GM18907 (cell line): Measurements from ENCODE around the gene CENPX.

Source experiments
- ATAC-seq: cut with Tn5 transposase; IDR thresholded peaks from one replicate; pipeline ENCODE4 v1.9.1; 2021; ENCODE audit warnings: mild to moderate bottlenecking, moderate library complexity; ENCODE audit not compliant: unreplicated experiment

Gene CENPX

DNA sequence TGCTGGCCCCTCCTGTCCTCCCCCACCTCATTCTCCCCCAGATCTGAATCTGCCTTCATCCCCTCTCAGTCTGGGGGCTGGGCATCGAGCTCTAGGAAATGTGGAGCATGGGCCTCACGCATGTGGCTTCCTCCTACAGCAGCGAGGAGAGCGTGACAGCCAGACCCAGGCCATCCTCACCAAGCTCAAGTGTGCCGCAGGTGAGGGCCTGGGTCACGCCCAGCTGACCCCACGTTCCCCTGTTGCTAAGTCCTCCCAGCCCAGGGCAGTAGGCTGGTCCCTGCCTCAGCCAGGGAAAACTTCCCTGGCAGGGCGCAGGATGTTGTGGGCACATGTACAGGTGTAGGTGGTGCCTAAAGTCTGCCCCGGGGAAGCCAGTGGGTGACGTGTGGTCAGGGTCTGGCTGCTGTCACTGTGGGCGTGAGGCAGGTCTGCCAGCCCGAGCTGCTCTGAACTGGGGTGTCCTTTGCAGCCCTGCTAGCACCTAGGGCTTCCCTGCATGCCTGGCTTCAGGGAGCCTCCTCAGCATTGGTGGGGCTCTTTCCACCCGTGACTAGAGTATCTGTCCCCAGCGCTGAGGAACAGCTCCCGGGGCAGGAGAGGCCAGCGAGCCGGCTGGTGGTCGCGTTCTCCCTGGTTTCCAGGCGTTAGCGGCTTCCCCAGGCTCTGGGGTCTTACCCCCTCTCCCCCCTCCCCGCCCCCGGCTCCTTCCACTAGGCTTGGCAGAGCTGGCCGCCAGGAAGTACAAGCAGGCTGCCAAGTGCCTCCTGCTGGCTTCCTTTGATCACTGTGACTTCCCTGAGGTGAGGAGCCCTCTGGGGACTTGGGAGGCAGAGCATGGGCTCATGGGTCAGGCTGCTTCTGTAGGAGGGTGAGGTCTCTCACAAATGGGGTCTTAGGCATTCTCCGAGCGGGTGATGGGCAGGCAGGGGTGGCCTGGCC is 32.6 kb upstream of the CENPX start:
- ATAC-seq, result no peak

DNA sequence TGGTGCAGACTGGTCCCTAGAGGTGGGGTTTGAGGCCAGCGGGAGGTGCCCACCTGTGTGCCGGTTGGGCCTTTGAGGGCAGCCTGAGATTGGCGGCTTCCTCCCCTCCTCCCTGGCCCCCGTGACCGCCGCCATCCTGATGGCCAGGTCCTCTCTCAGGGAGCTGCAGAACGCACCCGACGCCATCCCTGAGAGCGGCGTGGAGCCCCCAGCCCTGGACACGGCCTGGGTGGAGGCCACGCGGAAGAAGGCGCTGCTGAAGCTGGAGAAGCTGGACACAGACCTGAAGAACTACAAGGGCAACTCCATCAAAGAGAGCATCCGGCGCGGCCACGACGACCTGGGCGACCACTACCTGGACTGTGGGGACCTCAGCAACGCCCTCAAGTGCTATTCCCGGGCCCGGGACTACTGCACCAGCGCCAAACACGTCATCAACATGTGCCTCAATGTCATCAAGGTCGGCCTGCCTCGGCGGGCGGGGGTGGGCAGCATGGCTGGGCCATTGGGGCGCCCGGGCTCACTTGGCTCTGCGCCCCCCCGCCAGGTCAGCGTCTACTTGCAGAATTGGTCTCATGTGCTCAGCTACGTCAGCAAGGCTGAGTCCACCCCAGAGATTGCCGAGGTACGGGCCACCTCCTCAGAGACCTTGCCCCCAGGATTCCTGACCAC is 31.8 kb upstream of the CENPX start:
- no peak for ATAC-seq

GRCh38 chr17:82053556-82054263 is 31.0 kb upstream of the CENPX start:
- no peak for ATAC-seq

DNA sequence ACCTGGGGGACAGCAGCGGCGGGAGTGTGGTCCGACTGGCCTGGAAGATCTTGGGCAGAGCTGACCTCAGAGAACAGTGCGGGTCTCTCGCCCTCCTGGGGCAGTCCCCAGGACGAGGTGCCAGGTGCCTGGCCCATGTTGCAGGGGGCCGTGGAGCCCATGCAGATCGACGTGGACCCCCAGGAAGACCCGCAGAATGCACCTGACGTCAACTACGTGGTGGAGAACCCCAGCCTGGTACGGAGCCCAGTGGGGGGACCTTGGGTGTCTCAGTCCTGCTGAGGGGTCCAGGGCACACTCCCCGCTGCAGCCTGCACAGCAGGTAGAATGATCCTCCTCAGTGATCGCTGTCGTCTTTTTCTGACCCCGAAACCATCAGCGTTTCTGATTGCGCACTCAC is 30.5 kb upstream of the CENPX start:
- no peak for ATAC-seq

GRCh38 chr17:82052638-82053059 is 30.0 kb upstream of the CENPX start:
- ATAC-seq, result no peak

DNA sequence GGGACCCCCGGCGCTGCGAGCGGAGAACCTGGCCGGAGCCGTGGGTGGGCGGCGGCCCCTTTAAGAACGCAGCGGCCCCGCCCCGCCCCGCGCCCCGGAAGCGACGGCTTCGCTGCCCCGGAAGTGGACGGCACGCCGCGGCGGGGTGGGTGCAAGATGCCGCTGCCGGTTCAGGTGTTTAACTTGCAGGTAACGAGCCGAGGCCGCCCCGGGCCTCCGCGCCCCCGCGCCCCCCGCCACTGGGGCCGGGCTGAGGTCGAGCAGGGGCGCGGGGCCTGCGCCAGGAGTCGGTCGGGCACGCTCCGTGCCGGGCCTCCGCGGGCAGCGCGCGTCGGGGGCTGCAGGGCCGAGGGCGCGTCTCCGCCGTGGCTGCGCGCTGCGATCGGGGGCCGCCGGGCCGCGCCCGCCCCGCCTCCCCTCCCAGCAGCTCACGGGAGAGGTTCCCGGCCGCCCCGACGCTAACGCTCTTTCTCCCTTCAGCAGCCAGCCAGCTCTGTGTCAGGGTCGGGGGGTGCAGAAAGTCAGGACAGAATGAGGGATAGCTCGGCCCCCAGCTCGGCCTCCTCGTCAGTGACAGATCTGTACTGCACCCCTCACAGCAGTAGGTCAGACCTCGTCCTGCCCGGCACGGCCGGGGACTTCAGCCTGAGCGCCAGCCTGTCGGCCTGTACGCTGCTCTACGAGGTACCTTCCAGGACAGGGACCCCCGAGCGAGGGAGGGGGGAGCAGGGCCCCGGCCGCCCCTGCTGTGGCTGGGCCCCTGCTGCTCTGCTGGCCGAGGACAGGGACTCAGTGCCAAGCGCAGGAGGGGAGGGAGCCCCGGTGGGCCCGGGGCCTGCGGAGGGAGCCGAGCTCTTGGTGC is 29.3 kb upstream of the CENPX start, which contains the start of the genes GPS1 and RFNG:
TSS of gene GPS1 (plus strand) at position 123 of the 862 bp plus-strand sequence. CDS start at position 157, 34 bp downstream.
TSS of gene RFNG (minus strand) at position 36 of the 862 bp plus-strand sequence. CDS start 45 bp downstream, outside the sequence.
- peak; percentile 57 for ATAC-seq

DNA sequence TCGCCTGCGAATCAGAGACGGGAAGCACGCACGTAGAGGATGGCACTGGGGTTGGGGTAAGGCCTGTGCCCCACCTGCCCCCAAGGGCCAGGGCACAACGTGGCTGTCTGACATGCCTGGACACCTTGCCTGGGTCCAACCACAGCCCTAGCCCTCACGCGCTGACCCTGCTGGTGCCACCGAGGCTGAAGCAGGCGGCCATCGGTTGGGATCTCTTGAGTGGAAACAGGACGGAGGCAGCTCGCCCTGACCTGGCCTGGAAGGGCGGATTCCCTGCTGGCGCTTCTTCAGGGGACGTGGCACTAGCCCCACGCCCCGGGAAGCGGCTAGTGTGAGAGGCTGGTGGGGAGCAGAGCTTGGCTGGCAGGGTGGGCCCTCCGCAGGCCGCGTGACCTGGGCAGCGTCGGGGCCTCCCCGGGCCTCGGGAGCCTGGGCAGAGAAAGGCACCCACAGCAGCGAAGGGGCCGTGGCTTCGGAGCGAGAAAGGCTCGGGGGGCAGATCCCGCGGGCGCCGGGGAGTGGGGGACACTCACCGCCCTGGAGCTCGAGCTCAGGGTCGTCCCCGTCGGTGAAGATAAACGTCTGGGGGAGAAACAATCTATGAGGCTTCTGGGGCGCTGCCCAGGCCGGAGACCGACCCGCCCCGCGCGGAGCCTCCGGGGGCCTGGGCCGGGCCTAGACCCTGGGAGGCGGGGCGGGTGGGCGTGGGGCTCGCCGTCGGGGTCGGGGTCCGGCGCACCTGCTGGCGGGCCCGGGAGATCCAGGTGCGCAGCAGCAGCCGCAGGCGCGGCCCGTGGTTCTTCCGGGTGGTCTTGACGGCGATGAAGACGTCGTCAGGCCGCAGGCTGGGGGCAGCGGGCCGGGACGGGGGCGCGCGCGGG is 28.3 kb upstream of the CENPX start:
- peak; percentile 13 for ATAC-seq

DNA sequence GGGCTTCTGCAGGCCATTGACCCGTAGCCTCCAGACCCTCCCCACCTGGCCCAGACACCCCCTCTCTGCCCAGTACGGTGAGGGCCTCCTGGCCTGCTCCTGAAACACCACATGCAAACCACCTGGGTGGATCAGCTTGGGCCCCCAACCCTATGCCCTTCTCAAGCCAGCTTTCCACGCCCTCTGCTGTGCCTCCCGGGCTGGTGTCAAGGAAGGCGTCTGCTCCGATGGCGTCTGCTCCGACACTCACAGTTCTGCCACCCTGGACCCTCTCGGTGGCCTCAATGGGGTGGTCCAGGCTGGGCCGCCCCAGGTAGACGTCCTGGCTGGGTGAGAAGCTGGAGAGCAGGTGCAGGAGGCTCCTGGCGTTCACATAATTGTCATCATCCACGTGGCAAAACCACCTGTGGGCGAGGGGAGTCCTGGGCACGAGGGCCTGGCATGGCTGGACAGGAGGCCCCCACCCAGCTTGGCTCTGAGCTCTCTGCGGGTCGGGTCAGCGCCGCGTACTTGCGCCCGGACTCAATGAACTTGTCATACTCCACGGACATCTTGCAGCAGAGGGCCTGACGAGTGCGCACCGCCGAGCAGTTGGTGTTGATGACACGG is 27.6 kb upstream of the CENPX start:
- no peak for ATAC-seq

GRCh38 chr17:82049521-82049971 is 26.9 kb upstream of the CENPX start:
- no peak for ATAC-seq

GRCh38 chr17:82049106-82049505 is 26.4 kb upstream of the CENPX start:
- no peak for ATAC-seq

- ATAC-seq, result no peak
Observed at GRCh38 chr17:82048571-82048971, 25.9 kb upstream of the CENPX start.

DNA sequence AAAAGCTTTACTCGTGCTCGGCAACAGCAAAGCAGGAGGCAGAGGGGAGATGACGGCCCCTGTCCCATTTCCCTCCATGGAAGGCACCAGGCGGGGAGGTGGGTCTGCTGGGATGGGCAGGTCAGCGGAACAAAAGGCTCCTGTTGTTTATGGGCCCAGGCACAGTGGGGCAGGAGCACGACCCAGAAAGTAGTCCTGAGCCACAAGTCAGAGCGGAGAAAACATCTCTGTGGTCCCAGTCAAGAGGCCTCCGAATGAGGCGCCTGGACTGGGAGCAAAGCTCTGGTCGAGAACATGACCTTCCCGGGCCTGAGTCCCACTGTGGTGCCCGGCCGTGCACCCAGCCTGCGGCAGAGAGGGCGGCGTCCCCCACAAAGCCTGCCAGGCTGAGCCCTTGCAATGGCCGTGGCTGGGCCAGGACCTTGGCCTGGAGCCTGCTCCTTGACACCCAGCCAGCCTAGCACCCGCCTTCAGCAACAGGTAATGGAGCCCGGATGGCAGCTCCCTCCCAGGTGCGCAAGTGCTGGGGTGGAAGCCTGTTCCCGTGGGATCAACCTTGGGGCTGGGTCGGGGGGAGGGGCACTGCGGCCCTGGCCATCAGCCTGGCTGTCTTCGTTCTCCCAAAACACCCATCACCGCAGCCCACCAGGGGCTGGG is 25.4 kb upstream of the CENPX start:
- ATAC-seq, result no peak

DNA sequence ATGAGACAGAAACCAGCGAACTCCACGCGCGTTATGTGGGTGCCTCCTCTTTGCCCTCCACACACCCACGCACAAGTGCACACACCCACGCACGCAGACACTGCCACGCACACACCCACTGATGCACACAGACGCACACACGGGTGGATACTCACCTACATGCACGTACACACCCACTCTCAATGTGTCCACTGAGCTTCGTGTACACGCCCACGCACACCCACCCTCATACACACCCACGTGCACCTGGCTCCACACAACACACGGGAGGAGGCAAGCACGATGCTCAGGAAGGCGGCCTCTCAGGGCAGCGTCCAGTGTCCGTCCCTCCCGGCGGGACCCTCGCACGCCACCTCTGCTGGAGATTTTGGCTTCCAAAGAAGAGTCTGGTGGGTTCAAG is 24.7 kb upstream of the CENPX start:
- ATAC-seq, result no peak

GRCh38 chr17:82046903-82047302 is 24.2 kb upstream of the CENPX start:
- ATAC-seq, result no peak

- no peak for ATAC-seq
Observed at GRCh38 chr17:82045936-82046484, 23.3 kb upstream of the CENPX start.

- ATAC-seq, result no peak
Observed at GRCh38 chr17:82043507-82043906, 20.8 kb upstream of the CENPX start.

GRCh38 chr17:82042649-82043048 is 20.0 kb upstream of the CENPX start:
- ATAC-seq, result no peak
